GM23338 (cell line): ENCODE measurements around the gene EYS. TPM values are rescaled to one million over a fixed set of nuclear protein-coding genes. Genes with fewer than 3 reads are reported as not detected.
"Not testable (repeated sequence)": the region's sequence is repeated elsewhere in the genome, so short reads cannot be mapped to it uniquely, and the experiment has no call there.

Experiments used
- ATAC-seq: fragments of 200-7000 bp; cut with Tn5 transposase; 3 replicates; pipeline ENCODE4 v1.9.1; 2020
- DNase-seq: peaks from one replicate; pipeline ENCODE4 v3.0.0-alpha.2; 2015; ENCODE audit warnings: low spot score
- H2AFZ ChIP-seq: fragments of 200-600 bp; sonication (generic); 2 replicates; pipeline ENCODE4 v1.8.0; 2016; ENCODE audit warnings: antibody characterized with exemption, mild to moderate bottlenecking, moderate library complexity
- H3F3A ChIP-seq: fragments of 200-600 bp; sonication (generic); replicated peaks from 2 replicates; pipeline ENCODE4 v1.8.0; 2017; ENCODE audit warnings: antibody characterized with exemption, mixed run types, low read depth
- H3K27ac ChIP-seq: fragments of 200-600 bp; sonication (generic); 2 replicates; pipeline ENCODE4 v1.6.1; 2016; ENCODE audit warnings: low read depth
- H3K27me3 ChIP-seq: fragments of 200-600 bp; sonication (generic); 2 replicates; pipeline ENCODE4 v1.8.0; 2016; ENCODE audit warnings: mild to moderate bottlenecking, mixed run types, moderate library complexity; ENCODE audit not compliant: insufficient read depth
- H3K36me3 ChIP-seq: fragments of 200-600 bp; sonication (generic); 2 replicates; pipeline ENCODE4 v1.8.0; 2016; ENCODE audit warnings: mild to moderate bottlenecking; ENCODE audit not compliant: insufficient read depth
- H3K4me1 ChIP-seq: fragments of 200-600 bp; sonication (generic); 2 replicates; pipeline ENCODE4 v1.8.0; 2016; ENCODE audit warnings: mild to moderate bottlenecking, moderate library complexity; ENCODE audit not compliant: insufficient read depth
- H3K4me2 ChIP-seq: fragments of 200-600 bp; sonication (generic); 2 replicates; pipeline ENCODE4 v1.7.1; 2017; ENCODE audit warnings: mixed run types
- H3K4me3 ChIP-seq: fragments of 200-600 bp; sonication (generic); 2 replicates; pipeline ENCODE4 v1.6.1; 2016; ENCODE audit warnings: mixed run types
- H3K79me2 ChIP-seq: fragments of 200-600 bp; sonication (generic); replicated peaks from 2 replicates; pipeline ENCODE4 v1.8.0; 2017; ENCODE audit warnings: mild to moderate bottlenecking; ENCODE audit not compliant: insufficient read depth
- H3K9me2 ChIP-seq: fragments of 200-600 bp; sonication (generic); 2 replicates; pipeline ENCODE4 v1.8.0; 2017; ENCODE audit not compliant: insufficient read depth
- H4K20me1 ChIP-seq: fragments of 200-600 bp; sonication (generic); replicated peaks from 2 replicates; pipeline ENCODE4 v1.8.0; 2017; ENCODE audit warnings: mild to moderate bottlenecking; ENCODE audit not compliant: insufficient read depth
- H3K27ac Mint-ChIP-seq: 2 replicates; pipeline ENCODE4 v1.8.0; 2020; ENCODE audit warnings: inconsistent platforms, mild to moderate bottlenecking, moderate library complexity, mixed read lengths
- H3K27me3 Mint-ChIP-seq: 3 replicates; pipeline ENCODE4 v1.8.0; 2022; ENCODE audit warnings: low read depth, mild to moderate bottlenecking, moderate library complexity, mixed read lengths, inconsistent platforms; ENCODE audit not compliant: insufficient read depth, poor library complexity
- H3K36me3 Mint-ChIP-seq: 3 replicates; pipeline ENCODE4 v1.8.0; 2021; ENCODE audit warnings: low read depth, mild to moderate bottlenecking, inconsistent platforms, moderate library complexity, mixed read lengths
- H3K4me1 Mint-ChIP-seq: 3 replicates; pipeline ENCODE4 v1.8.0; 2020; ENCODE audit warnings: mild to moderate bottlenecking, inconsistent platforms, mixed read lengths
- H3K4me3 Mint-ChIP-seq: 3 replicates; pipeline ENCODE4 v1.8.0; 2021; ENCODE audit warnings: moderate library complexity, mild to moderate bottlenecking, inconsistent platforms, mixed read lengths
- H3K9me3 Mint-ChIP-seq: 3 replicates; pipeline ENCODE4 v1.8.0; 2020; ENCODE audit warnings: moderate library complexity, mild to moderate bottlenecking, inconsistent platforms, mixed read lengths
- CTCF ChIP-seq, 2 experiments: fragments of 200-600 bp in 1 of 2; sonication (generic) in 1 of 2; conservative IDR thresholded peaks; 2 replicates each; pipeline versions ENCODE4 v1.5.1 to v1.6.1; 2016 to 2017; ENCODE audit warnings: antibody characterized with exemption in 2 of 2, low read depth in 2 of 2, mild to moderate bottlenecking in 2 of 2, moderate library complexity in 1 of 2
- ETS1 ChIP-seq: IDR thresholded peaks from 2 replicates; pipeline ENCODE4 v1.6.1; 2016; ENCODE audit warnings: antibody characterized with exemption
- EZH2 ChIP-seq: fragments of 200-600 bp; sonication (generic); IDR thresholded peaks from one replicate; pipeline ENCODE4 v1.8.0; 2017; ENCODE audit warnings: antibody characterized with exemption, mild to moderate bottlenecking, low read depth; ENCODE audit not compliant: unreplicated experiment
- EZH2phosphoT487 ChIP-seq: fragments of 200-600 bp; sonication (generic); IDR thresholded peaks from one replicate; pipeline ENCODE4 v1.8.1; 2018; ENCODE audit warnings: antibody characterized with exemption; ENCODE audit not compliant: unreplicated experiment
- JUNB ChIP-seq: IDR thresholded peaks from one replicate; pipeline ENCODE4 v1.6.1; 2016; ENCODE audit warnings: antibody characterized with exemption; ENCODE audit not compliant: unreplicated experiment
- NANOG ChIP-seq: IDR thresholded peaks from 2 replicates; pipeline ENCODE4 v1.6.1; 2016; ENCODE audit warnings: antibody characterized with exemption, borderline replicate concordance
- POLR2AphosphoS5 ChIP-seq: IDR thresholded peaks from 2 replicates; pipeline ENCODE4 v1.6.1; 2016; ENCODE audit warnings: antibody characterized with exemption, low read depth
- ZNF114 ChIP-seq: fragments of 250-450 bp; sonication (Bioruptor Pico); IDR thresholded peaks from 2 replicates; pipeline ENCODE4 v1.5.0; 2020; ENCODE audit warnings: mild to moderate bottlenecking, moderate library complexity
- ZNF331 ChIP-seq: fragments of 250-450 bp; sonication (Bioruptor Pico); IDR thresholded peaks from 2 replicates; pipeline ENCODE4 v1.5.0; 2020; ENCODE audit warnings: low read depth, mild to moderate bottlenecking, moderate library complexity
- polyA plus RNA-seq: library from polyadenylated mRNA; unstranded; fragments of >200 nt; fragmentation: Nextera tagmentation; extraction: Ambion mirVana; gene quantifications from 2 replicates; pipeline ENCODE4 v1.2.1, GENCODE V29; 2016
- total RNA-seq: library from RNA; depleted of rRNA; stranded (reverse); fragments of >200 nt; shearing (Covaris generic); gene quantifications from 2 replicates; pipeline ENCODE4 v1.2.3, GENCODE V29; 2014

The EYS gene
- total and polyA plus RNA-seq, 2 experiments from 2014 or later, result 0.38 to 0.52 TPM

- H3K27me3 ChIP-seq, H3K27me3 Mint-ChIP-seq, H3K4me3 Mint-ChIP-seq, H3K27ac Mint-ChIP-seq, H3K36me3 Mint-ChIP-seq, H4K20me1 ChIP-seq, ATAC-seq, DNase-seq, H3K27ac ChIP-seq, H3K4me3 ChIP-seq, H3K9me3 Mint-ChIP-seq, H3K79me2 ChIP-seq, H3F3A ChIP-seq, H3K36me3 ChIP-seq, H3K4me2 ChIP-seq, H3K4me1 Mint-ChIP-seq, H2AFZ ChIP-seq, H3K9me2 ChIP-seq, H3K4me1 ChIP-seq: not testable (repeated sequence)
Observed at GRCh38 chr6:65302655-65303054, 404.4 kb downstream of the EYS start.

- no peak overlapping the region for H3K27ac Mint-ChIP-seq
- H3K36me3 Mint-ChIP-seq, result no peaks in the 10 kb centered on the region
- Histone ChIP-seq H3K27ac (no peak overlapping the region), H3K4me1 (no peaks in the 10 kb centered on the region), H3F3A (no peaks in the 10 kb centered on the region), H4K20me1 (no peaks in the 10 kb centered on the region), H3K36me3 (no peaks in the 10 kb centered on the region), H2AFZ (no peak overlapping the region), H3K79me2 (no peaks in the 10 kb centered on the region), H3K27me3 (no peaks in the 10 kb centered on the region), H3K4me3 (no peak overlapping the region), H3K4me2 (no peak overlapping the region), H3K9me2 (no peaks in the 10 kb centered on the region)
- no peaks in the 10 kb centered on the region for H3K27me3 Mint-ChIP-seq
- H3K4me3 Mint-ChIP-seq, result no peak overlapping the region
- H3K9me3 Mint-ChIP-seq, result peaks cover 3% of the 10 kb centered on the region; the same call in 1 of the 3 replicates
- no peak for TF ChIP-seq ZNF331 (CRISPR knock-in tag)
- DNase-seq, result no peak
- H3K4me1 Mint-ChIP-seq, result no peaks in the 10 kb centered on the region
- ATAC-seq, result no peak
Observed at GRCh38 chr6:65299236-65299635, 407.8 kb downstream of the EYS start.

GRCh38 chr6:65295812-65296211 is 411.2 kb downstream of the EYS start:
- H3K9me2 ChIP-seq, result no peaks in the 10 kb centered on the region
- no peaks in the 10 kb centered on the region for H3K27me3 Mint-ChIP-seq
- no peak overlapping the region for H3K4me3 Mint-ChIP-seq
- no peak overlapping the region for H3K4me3 ChIP-seq
- H3K27me3 ChIP-seq, result no peaks in the 10 kb centered on the region
- DNase-seq (no peak), ATAC-seq (no peak)
- H3K4me2 ChIP-seq, result no peak overlapping the region
- no peak overlapping the region for H2AFZ ChIP-seq
- no peaks in the 10 kb centered on the region for H3K79me2 ChIP-seq
- no peaks in the 10 kb centered on the region for H3K36me3 Mint-ChIP-seq
- H3K9me3 Mint-ChIP-seq, result peaks cover 2% of the 10 kb centered on the region; the same call in 1 of the 3 replicates
- H3K27ac Mint-ChIP-seq, result no peak overlapping the region
- no peaks in the 10 kb centered on the region for H3K4me1 ChIP-seq
- no peaks in the 10 kb centered on the region for H3K4me1 Mint-ChIP-seq
- H3F3A ChIP-seq, result no peaks in the 10 kb centered on the region
- no peak overlapping the region for H3K27ac ChIP-seq
- H4K20me1 ChIP-seq, result no peaks in the 10 kb centered on the region
- H3K36me3 ChIP-seq, result no peaks in the 10 kb centered on the region
- TF ChIP-seq EZH2phosphoT487, result no peak
- TF ChIP-seq POLR2AphosphoS5, result no peak
- TF ChIP-seq JUNB, result no peak
- no peak for TF ChIP-seq ZNF114 (CRISPR knock-in tag)
- no peak for TF ChIP-seq ETS1
- no peak for TF ChIP-seq ZNF331 (CRISPR knock-in tag)
- no peak for TF ChIP-seq NANOG
- TF ChIP-seq EZH2, result no peak
- TF ChIP-seq CTCF (conservative IDR thresholded peaks at IDR 0.05; ENCODE audit: low read depth in 2 of 2), result no peak
